HepG2 (cell line): ENCODE results near the gene RRBP1. TPM values are rescaled to one million over a fixed set of nuclear protein-coding genes. Genes with fewer than 3 reads are reported as not detected.
A peak's percentile ranks its signal among the peaks of the same experiment; 100 is the strongest.

Experiments
- AKAP8 ChIP-seq: sonication (generic); formaldehyde crosslinking; IDR thresholded peaks from 2 replicates; pipeline ENCODE4 v1.5.1; 2020; ENCODE audit warnings: mild to moderate bottlenecking, missing genetic modification reagents
- ATF2 ChIP-seq: sonication (generic); formaldehyde crosslinking; IDR thresholded peaks from 2 replicates; pipeline ENCODE4 v1.4.0; 2020; ENCODE audit warnings: missing genetic modification reagents
- GMEB1 ChIP-seq: sonication (generic); formaldehyde crosslinking; IDR thresholded peaks from 2 replicates; pipeline ENCODE4 v1.5.1; 2020; ENCODE audit warnings: missing genetic modification reagents, mild to moderate bottlenecking, borderline replicate concordance
- HMGXB3 ChIP-seq: sonication (generic); formaldehyde crosslinking; IDR thresholded peaks from 2 replicates; pipeline ENCODE4 v1.4.0; 2020; ENCODE audit warnings: missing genetic modification reagents, borderline replicate concordance
- IRF9 ChIP-seq: sonication (generic); formaldehyde crosslinking; IDR thresholded peaks from 2 replicates; pipeline ENCODE4 v1.8.0; 2022; ENCODE audit warnings: missing genetic modification reagents, mild to moderate bottlenecking, borderline replicate concordance
- KLF6 ChIP-seq: IDR thresholded peaks from 2 replicates; pipeline ENCODE4 v1.8.0; 2016; ENCODE audit warnings: missing biosample characterization, missing genetic modification reagents
- MAF1 ChIP-seq: sonication (generic); formaldehyde crosslinking; IDR thresholded peaks from 2 replicates; pipeline ENCODE4 v1.5.0; 2020; ENCODE audit warnings: missing genetic modification reagents, borderline replicate concordance
- POLR2AphosphoS2 ChIP-seq: IDR thresholded peaks from 2 replicates; pipeline ENCODE4 v1.6.1; 2011; ENCODE audit warnings: low read depth, low read length, improper control_type of control experiment
- SRSF1 ChIP-seq: fragments of 200-400 bp; formaldehyde crosslinking; optimal IDR thresholded peaks from 2 replicates; pipeline ENCODE3; 2017; ENCODE audit warnings: mild to moderate bottlenecking, low read depth, low read length, moderate library complexity
- TP53 ChIP-seq: sonication (generic); formaldehyde crosslinking; conservative IDR thresholded peaks from 2 replicates; pipeline ENCODE4 v1.4.0; 2020; ENCODE audit warnings: missing genetic modification reagents
- ZBTB37 ChIP-seq: sonication (generic); formaldehyde crosslinking; IDR thresholded peaks from 2 replicates; pipeline ENCODE4 v1.4.0; 2020; ENCODE audit warnings: mild to moderate bottlenecking, missing genetic modification reagents
- ZFP62 ChIP-seq: sonication (generic); formaldehyde crosslinking; IDR thresholded peaks from 2 replicates; pipeline ENCODE4 v1.4.0; 2020; ENCODE audit warnings: missing genetic modification reagents
- ZNF460 ChIP-seq: sonication (generic); formaldehyde crosslinking; IDR thresholded peaks from 2 replicates; pipeline ENCODE4 v1.5.1; 2020; ENCODE audit warnings: missing genetic modification reagents, mild to moderate bottlenecking, borderline replicate concordance
- ZNF552 ChIP-seq: sonication (generic); formaldehyde crosslinking; IDR thresholded peaks from 2 replicates; pipeline ENCODE4 v1.9.0; 2022; ENCODE audit warnings: missing genetic modification reagents, mild to moderate bottlenecking, borderline replicate concordance
- ZNF597 ChIP-seq: sonication (generic); formaldehyde crosslinking; IDR thresholded peaks from 2 replicates; pipeline ENCODE4 v1.5.0; 2020; ENCODE audit warnings: missing genetic modification reagents
- ZNF781 ChIP-seq: sonication (generic); formaldehyde crosslinking; IDR thresholded peaks from 2 replicates; pipeline ENCODE4 v1.5.1; 2020; ENCODE audit warnings: borderline replicate concordance, mild to moderate bottlenecking, missing genetic modification reagents; ENCODE audit errors: not compliant biosample characterization
- ZNF878 ChIP-seq: sonication (generic); formaldehyde crosslinking; IDR thresholded peaks from 2 replicates; pipeline ENCODE4 v1.8.1; 2023; ENCODE audit warnings: mild to moderate bottlenecking, missing genetic modification reagents, moderate library complexity
- polyA plus RNA-seq, 8 experiments: library from polyadenylated mRNA; depleted of rRNA in 3 of 8; stranded (reverse) in 7 of 8; unstranded in 1 of 8; fragments of >200 nt; fragmentation: Illumina TruSeq in 4 of 8; extraction: Trizol in 4 of 8; gene quantifications; 2 replicates each; pipeline versions ENCODE4 v1.2.1 to v1.2.3, GENCODE V29; 2011 to 2016; ENCODE audit warnings: low read depth in 4 of 8, missing spikeins in 1 of 8, mixed read lengths in 1 of 8; ENCODE audit not compliant: insufficient read depth in 1 of 8
- total RNA-seq, 5 experiments: library from RNA; depleted of rRNA; stranded (reverse); fragments of >200 nt; fragmentation: Illumina TruSeq; extraction: Trizol; gene quantifications; 2 replicates each; pipeline ENCODE4 v1.2.3, GENCODE V29; 2016; ENCODE audit warnings: low read depth in 1 of 5

The RRBP1 gene
- total and polyA plus RNA-seq, 2 of the 13 experiments (the other 11 are each of a cell fraction or from before 2014, with no cell fraction given): 150 to 222 TPM

GRCh38 chr20:17611540-17612286 is 70.3 kb downstream of the RRBP1 start (continued):
- TF ChIP-seq HMGXB3 (CRISPR knock-in tag) (no peak), ATF2 (no peak), TP53 (no peak), MAF1 (CRISPR knock-in tag) (no peak), GMEB1 (CRISPR knock-in tag) (no peak), ZNF597 (CRISPR knock-in tag) (no peak), ZBTB37 (CRISPR knock-in tag) (no peak), SRSF1 (no peak), POLR2AphosphoS2 (no peak; the same call in 1 of the 2 replicates), KLF6 (no peak), ZNF781 (CRISPR knock-in tag) (no peak), IRF9 (CRISPR knock-in tag) (0 out of 2 replicates have a peak, but pooled peaks have one; percentile 49), ZFP62 (CRISPR knock-in tag) (no peak), ZNF552 (no peak), ZNF460 (CRISPR knock-in tag) (no peak), AKAP8 (CRISPR knock-in tag) (peak; percentile 48; the same call in 1 of the 2 replicates), ZNF878 (CRISPR knock-in tag) (no peak)
